GM12878 (cell line): ENCODE measurements around the gene CACNA1B. TPM values are rescaled to one million over a fixed set of nuclear protein-coding genes. Genes with fewer than 3 reads are reported as not detected.

Experiments
- ATAC-seq: fragments of 200-7000 bp; cut with Tn5 transposase; 3 replicates; pipeline ENCODE4 v1.9.1; 2020; ENCODE audit warnings: mild to moderate bottlenecking, moderate library complexity
- BruUV-seq: library from RNA; stranded (reverse); fragments of 400-500 nt; replicated peaks from 2 replicates; lab custom pipeline; 2021; lab: Mats Ljungman, UMichigan
- CTCF ChIA-PET: fragments of 300-600 bp; sonication (Branson Sonifier 250); formaldehyde crosslinking; extraction: SDS; loops from one replicate; lab custom pipeline; 2021; ENCODE audit warnings: inconsistent platforms; lab: Yijun Ruan, JAX
- POLR2A ChIA-PET: fragments of 350-600 bp; formaldehyde crosslinking; extraction: SDS; loops from one replicate; lab custom pipeline; 2021; ENCODE audit warnings: inconsistent platforms; lab: Charles Lee
- RAD21 ChIA-PET: fragments of 300-600 bp; sonication (Branson Sonifier 250); formaldehyde crosslinking; loops from one replicate; lab custom pipeline; 2023; ENCODE audit warnings: antibody characterized with exemption; ENCODE audit not compliant: unreplicated experiment; lab: Charles Lee
- SMC1A ChIA-PET: fragments of 300-600 bp; sonication (Branson Sonifier 250); formaldehyde crosslinking; loops from one replicate; lab custom pipeline; 2023; ENCODE audit not compliant: unreplicated experiment, uncharacterized antibody; lab: Charles Lee
- DNase-seq: peaks from one replicate; pipeline ENCODE4 v3.0.0-alpha.2; 2011; ENCODE audit warnings: low read depth, low spot score
- FAIRE-seq: peaks from 3 replicates; lab custom pipeline; 2011; peaks lifted over from hg19 to GRCh38; lab: Jason Lieb, UNC
- H2AFZ ChIP-seq: 2 replicates; pipeline ENCODE4 v1.6.0; 2011; ENCODE audit warnings: low read depth, low read length, control low read depth; ENCODE audit not compliant: control insufficient read depth
- H3K27ac ChIP-seq: 2 replicates; pipeline ENCODE4 v1.5.1; 2011; ENCODE audit warnings: control low read depth; ENCODE audit not compliant: control insufficient read depth, insufficient read depth
- H3K27me3 ChIP-seq, 2 experiments: replicated peaks in 1 of 2; 2 replicates each; pipeline versions ENCODE4 v1.6.0 to v1.6.1; 2011; ENCODE audit warnings: low read length in 1 of 2; ENCODE audit not compliant: control insufficient read depth in 2 of 2, insufficient read depth in 2 of 2
- H3K36me3 ChIP-seq, 2 experiments: 2 replicates each; pipeline ENCODE4 v1.5.1; 2011; ENCODE audit warnings: low read length in 1 of 2; ENCODE audit not compliant: control insufficient read depth in 2 of 2, insufficient read depth in 2 of 2
- H3K4me1 ChIP-seq: 2 replicates; pipeline ENCODE4 v1.6.1; 2011; ENCODE audit warnings: mild to moderate bottlenecking, low read length, moderate library complexity, mixed read lengths; ENCODE audit not compliant: control insufficient read depth, insufficient read depth
- H3K4me2 ChIP-seq: 2 replicates; pipeline ENCODE4 v1.6.0; 2011; ENCODE audit warnings: control low read depth; ENCODE audit not compliant: control insufficient read depth, insufficient read depth
- H3K4me3 ChIP-seq: fragments of 200-600 bp; sonication (generic); 2 replicates; pipeline ENCODE4 v1.5.1; 2016
- H3K79me2 ChIP-seq: 2 replicates; pipeline ENCODE4 v1.6.0; 2011; ENCODE audit warnings: low read length; ENCODE audit not compliant: control insufficient read depth, insufficient read depth
- H3K9ac ChIP-seq: 2 replicates; pipeline ENCODE4 v1.8.0; 2011; ENCODE audit warnings: low read length, control low read depth, mixed read lengths; ENCODE audit not compliant: control insufficient read depth, insufficient read depth
- H3K9me3 ChIP-seq: replicated peaks from 3 replicates; pipeline ENCODE4 v1.5.1; 2011; ENCODE audit warnings: mild to moderate bottlenecking, low read length; ENCODE audit not compliant: control insufficient read depth, insufficient read depth
- H4K20me1 ChIP-seq: 2 replicates; pipeline ENCODE4 v1.6.0; 2011; ENCODE audit not compliant: control insufficient read depth, insufficient read depth
- CEBPB ChIP-seq, 2 experiments: fragments of 150-350 bp in 1 of 2; IDR thresholded peaks; 2 replicates each; pipeline ENCODE4 v1.6.1; 2012 to 2014; ENCODE audit warnings: low read depth in 2 of 2, low read length in 2 of 2, borderline replicate concordance in 1 of 2, inconsistent platforms in 1 of 2
- EGR1 ChIP-seq, 2 experiments: IDR thresholded peaks; 1 replicate in 1 of 2; 2 replicates in 1 of 2; pipeline ENCODE4 v1.6.1; 2011 to 2012; ENCODE audit warnings: low read depth in 2 of 2, low read length in 2 of 2, borderline replicate concordance in 1 of 2, mild to moderate bottlenecking in 1 of 2, moderate library complexity in 1 of 2
- HCFC1 ChIP-seq: fragments of 150-350 bp; IDR thresholded peaks from 2 replicates; pipeline ENCODE4 v1.6.1; 2014; ENCODE audit warnings: low read length
- IKZF2 ChIP-seq, 2 experiments: fragments of 450-650 bp; IDR thresholded peaks; 2 replicates each; pipeline ENCODE4 v1.6.1; 2017; ENCODE audit warnings: mild to moderate bottlenecking in 2 of 2, moderate library complexity in 2 of 2
- MYC ChIP-seq: IDR thresholded peaks from 2 replicates; pipeline ENCODE4 v1.6.1; 2011; ENCODE audit warnings: mild to moderate bottlenecking, low read length, moderate library complexity, inconsistent platforms; ENCODE audit not compliant: insufficient read depth, insufficient replicate concordance, insufficient read length, severe bottlenecking
- PKNOX1 ChIP-seq: fragments of 450-650 bp; IDR thresholded peaks from 2 replicates; pipeline ENCODE4 v1.6.1; 2016; ENCODE audit warnings: mild to moderate bottlenecking
- SREBF2 ChIP-seq: IDR thresholded peaks from 2 replicates; pipeline ENCODE4 v1.6.1; 2012; ENCODE audit warnings: mild to moderate bottlenecking, low read length
- SRF ChIP-seq, 2 experiments: IDR thresholded peaks; 2 replicates each; pipeline ENCODE4 v1.6.1; 2011; ENCODE audit warnings: low read depth in 2 of 2, low read length in 2 of 2, mild to moderate bottlenecking in 1 of 2, moderate library complexity in 1 of 2
- WGBS: methylation state at CpG from one replicate; pipeline ENCODE4 v1.1.6; 2016; ENCODE audit warnings: low lambda C conversion rate; ENCODE audit not compliant: insufficient replicate concordance, insufficient coverage; ENCODE audit errors: missing lambda C conversion rate; 5-methylcytosine and 5-hydroxymethylcytosine counted together
- in situ Hi-C: fragments of 300-500 bp; cut with MboI; formaldehyde crosslinking; loops from 9 replicates; pipeline ENCODE4 v1.14.3; 2018; ENCODE audit warnings: mixed read lengths
- intact Hi-C: fragments of 100-400 bp; cut with micrococcal nuclease; formaldehyde crosslinking; loops from one replicate; pipeline ENCODE4 v1.14.2; 2022; ENCODE audit not compliant: unreplicated experiment
- polyA plus RNA-seq, 11 experiments: library from polyadenylated mRNA; depleted of rRNA in 4 of 11; unstranded in 6 of 11; stranded (reverse) in 5 of 11; fragments of >200 nt; fragmentation: Nextera tagmentation in 4 of 11; fragmentation: Illumina TruSeq in 1 of 11; extraction: Ambion mirVana in 4 of 11; extraction: Trizol in 1 of 11; gene quantifications; 1 replicate in 1 of 11; 2 replicates in 10 of 11; pipeline versions ENCODE4 v1.2.1 to v1.2.3, GENCODE V29; 2011 to 2016; ENCODE audit warnings: inconsistent platforms in 2 of 11, missing spikeins in 2 of 11, low read depth in 1 of 11
- total RNA-seq, 4 experiments: library from RNA; depleted of rRNA in 3 of 4; stranded (reverse); fragments of >200 nt in 3 of 4; fragmentation: Illumina TruSeq in 1 of 4; extraction: Trizol in 1 of 4; gene quantifications; 2 replicates each; pipeline versions ENCODE4 v1.2.1 to v1.2.3, GENCODE V29; 2013 to 2021
- TF ChIP-seq, protein P1 (sequence below): IDR thresholded peaks from 2 replicates; pipeline ENCODE4 v1.6.1; 2011; ENCODE audit warnings: low read depth, mild to moderate bottlenecking, low read length, moderate library complexity, borderline replicate concordance; ENCODE audit errors: extremely low read depth

CACNA1B gene
- total and polyA plus RNA-seq, 10 of the 15 experiments (the other 5 are each of a cell fraction or from before 2014, with no cell fraction given): 0.01 to 0.03 (median 0.01) TPM; not detected in 7

DNA sequence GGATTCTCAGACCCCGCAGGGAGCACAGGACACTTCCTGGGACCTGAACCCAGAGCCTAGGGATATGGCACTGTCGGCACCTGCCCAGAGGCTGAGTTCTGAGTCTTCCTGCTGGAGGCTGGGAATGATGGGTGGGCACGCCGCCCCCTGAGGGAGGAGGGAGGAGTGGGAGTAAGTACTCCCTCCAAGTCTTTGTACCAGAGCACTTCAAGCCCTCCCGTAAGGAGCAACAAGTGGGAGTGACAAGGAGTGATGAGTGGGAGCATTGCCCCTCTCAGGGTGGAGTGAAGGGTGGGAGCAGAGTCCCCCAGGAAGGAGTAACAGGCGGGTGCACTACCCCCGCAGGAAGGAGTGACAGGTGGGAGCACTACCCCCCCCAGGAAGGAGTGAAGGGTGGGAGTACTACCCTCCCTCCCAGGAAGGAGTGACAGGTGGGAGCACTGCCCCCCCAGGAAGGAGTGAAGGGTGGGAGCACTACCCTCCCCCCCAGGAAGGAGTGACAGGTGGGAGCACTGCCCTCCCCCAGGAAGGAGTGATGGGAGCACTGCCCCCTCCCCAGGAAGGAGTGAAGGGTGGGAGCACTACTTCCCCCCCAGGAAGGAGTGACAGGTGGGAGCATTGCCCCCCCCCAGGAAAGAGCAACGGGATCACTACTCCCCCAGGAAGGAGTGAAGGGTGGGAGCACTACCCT lies 100.1 kb downstream of the CACNA1B start:
- intact Hi-C loops: loop anchor here (10.0 kb wide), 1 partner anchor 63 kb away; no protein-coding TSS in a partner anchor
- WGBS: 63% methylated on average over 5 of the region's 8 CpGs
- ChIA-PET RAD21 (interaction anchor here (1.1 kb wide), 1 partner anchor 304 kb away, joined by 3 read pairs; no protein-coding TSS in a partner anchor), POLR2A (no interaction called here), CTCF (no interaction called here), SMC1A (no interaction called here)
- Histone ChIP-seq H3K4me3 (no peak overlapping the region), H3K9ac (no peak overlapping the region), H3K4me1 (no peaks in the 10 kb centered on the region), H3K36me3 (no peaks in the 10 kb centered on the region), H4K20me1 (no peaks in the 10 kb centered on the region), H2AFZ (no peak overlapping the region), H3K4me2 (no peak overlapping the region), H3K9me3 (no peaks in the 10 kb centered on the region), H3K27ac (no peak overlapping the region), H3K27me3 (no peaks in the 10 kb centered on the region), H3K79me2 (no peaks in the 10 kb centered on the region)
- no peak for FAIRE-seq
- DNase-seq: no peak
- no TSS peak for BruUV-seq
- ATAC-seq: no peak
- in situ Hi-C loops: no loop called here
- TF ChIP-seq, protein P1, sequence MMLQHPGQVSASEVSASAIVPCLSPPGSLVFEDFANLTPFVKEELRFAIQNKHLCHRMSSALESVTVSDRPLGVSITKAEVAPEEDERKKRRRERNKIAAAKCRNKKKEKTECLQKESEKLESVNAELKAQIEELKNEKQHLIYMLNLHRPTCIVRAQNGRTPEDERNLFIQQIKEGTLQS: no peak
- TF ChIP-seq PKNOX1: no peak
- no peak for TF ChIP-seq SREBF2
- TF ChIP-seq EGR1 (IDR thresholded peaks at IDR 0.05; ENCODE audit: borderline replicate concordance in 1 of 2, low read depth in 2 of 2, low read length in 2 of 2): no peak
- TF ChIP-seq IKZF2 (IDR thresholded peaks at IDR 0.05): no peak
- no peak for TF ChIP-seq MYC
- no peak for TF ChIP-seq HCFC1
- no peak for TF ChIP-seq CEBPB (IDR thresholded peaks at IDR 0.05; ENCODE audit: borderline replicate concordance in 1 of 2, low read depth in 2 of 2, low read length in 2 of 2)
- no peak for TF ChIP-seq SRF (IDR thresholded peaks at IDR 0.05; ENCODE audit: low read depth in 2 of 2, low read length in 2 of 2)
